GM18499 (cell line): ENCODE measurements around the gene CIDEB.
"Not testable (repeated sequence)": the region's sequence is repeated elsewhere in the genome, so short reads cannot be mapped to it uniquely, and the experiment has no call there.

Experiments
- ATAC-seq: cut with Tn5 transposase; IDR thresholded peaks from one replicate; pipeline ENCODE4 v1.9.1; 2021; ENCODE audit warnings: moderate number of reproducible peaks; ENCODE audit not compliant: insufficient read depth, unreplicated experiment

Gene CIDEB

DNA sequence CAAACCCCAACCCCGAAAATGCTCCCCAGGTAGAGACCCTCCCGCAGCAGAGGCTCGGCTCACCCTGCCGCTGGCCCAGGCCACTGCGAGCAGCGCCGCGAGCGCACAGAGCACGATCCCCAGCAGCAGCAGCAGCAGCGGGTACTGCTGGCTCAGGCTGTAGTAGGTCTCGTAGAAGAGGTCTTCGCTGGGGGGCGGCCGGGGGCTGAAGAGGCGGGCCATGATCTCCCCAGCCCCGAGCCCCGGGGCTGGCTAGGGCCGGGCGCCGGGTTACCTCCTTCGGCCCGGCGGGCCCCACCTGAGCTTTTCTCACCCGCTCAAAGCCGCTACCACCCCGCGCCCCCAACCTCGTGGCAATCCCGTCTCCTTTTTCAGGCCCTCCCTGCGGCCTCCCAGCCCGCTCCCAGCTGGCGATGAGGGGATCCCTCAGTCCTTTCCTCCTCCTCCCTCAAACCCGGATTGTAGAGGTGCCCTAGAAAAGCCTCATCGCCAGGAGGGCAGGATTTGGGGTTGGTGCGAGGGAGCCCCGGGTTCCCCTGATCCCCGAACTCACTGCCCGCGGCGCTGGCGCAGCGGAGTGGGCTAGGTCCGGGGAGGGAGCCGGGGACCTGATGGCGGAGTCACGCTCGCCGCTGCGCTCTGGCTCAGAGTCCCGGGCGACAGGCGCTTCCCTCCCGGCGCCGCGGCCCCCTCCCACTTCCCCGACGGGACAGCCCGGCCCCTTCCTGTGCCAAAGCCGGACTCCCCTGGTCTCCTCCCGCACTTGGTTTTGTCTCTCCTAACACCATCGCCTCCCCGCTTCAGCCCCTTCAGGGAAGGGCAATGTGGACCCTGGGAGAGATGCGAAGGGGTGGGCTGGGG, 26.9 kb upstream of the CIDEB start, which contains the start of gene ADCY4:
TSS of gene ADCY4 (minus strand) at position 641 of the 861 bp plus-strand sequence. CDS start at position 222, 419 bp downstream.
- ATAC-seq = no peak

DNA sequence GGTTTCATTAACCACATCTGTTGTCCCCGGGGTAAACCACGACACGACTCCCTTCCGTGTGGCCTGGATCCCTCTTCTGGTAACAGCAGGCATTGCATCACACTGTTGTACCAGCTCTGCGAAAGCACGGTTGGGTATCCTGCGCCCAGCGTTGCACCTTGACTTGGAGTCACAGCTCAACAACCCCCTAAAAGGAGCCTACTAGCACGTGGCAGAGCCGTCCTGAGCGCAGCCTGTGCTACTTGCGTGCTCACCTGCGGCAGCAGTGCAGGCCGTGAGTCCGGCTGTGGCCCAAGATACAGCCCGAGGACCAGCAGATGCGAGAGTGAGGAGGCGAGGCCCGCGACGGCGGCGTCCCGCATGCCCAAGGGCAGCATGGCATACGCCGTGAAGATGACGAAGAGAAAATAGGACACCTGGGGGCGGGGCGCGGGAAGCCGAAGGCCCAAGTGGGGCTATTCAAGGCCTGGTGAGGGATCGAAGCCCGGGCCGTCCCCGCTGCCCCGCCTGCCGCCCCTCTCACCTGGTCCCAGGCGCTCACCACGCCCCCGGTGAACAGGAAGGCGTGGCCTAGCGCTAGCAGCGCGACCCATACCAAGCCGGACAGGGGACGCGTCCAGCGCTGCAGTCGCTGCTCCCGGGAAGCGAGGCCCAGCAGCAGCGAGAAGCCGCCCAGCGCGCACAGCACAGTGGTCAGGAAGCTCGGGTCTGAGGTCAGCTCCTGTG, 24.7 kb upstream of the CIDEB start:
- peak; percentile 46 for ATAC-seq

DNA sequence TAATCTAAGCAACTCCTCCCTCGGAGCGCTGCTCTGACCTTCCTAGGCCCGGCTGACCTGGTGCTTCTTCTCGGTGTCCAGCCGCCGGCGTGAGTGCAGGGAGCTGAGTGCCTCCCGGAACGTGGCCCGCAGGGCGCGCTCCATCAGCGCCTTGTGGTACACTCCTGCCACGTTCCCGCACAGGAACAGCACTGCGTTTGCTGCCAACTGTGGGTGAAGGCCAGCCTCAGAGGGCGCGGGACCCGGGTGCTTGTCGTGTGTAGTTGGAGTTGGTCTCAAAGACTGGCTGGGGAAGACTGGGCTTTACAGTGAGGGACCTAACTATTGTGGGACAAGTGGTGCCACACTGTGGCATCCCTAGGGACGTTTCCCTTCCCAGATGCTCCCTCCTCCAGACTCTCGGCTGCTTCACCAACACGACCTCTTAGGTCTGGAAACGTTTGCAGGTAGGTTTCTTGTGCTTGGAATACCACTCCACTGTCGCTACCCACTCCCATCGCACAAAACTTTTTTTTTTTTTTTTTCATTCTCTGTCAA, 24.0 kb upstream of the CIDEB start:
- ATAC-seq = no peak

DNA sequence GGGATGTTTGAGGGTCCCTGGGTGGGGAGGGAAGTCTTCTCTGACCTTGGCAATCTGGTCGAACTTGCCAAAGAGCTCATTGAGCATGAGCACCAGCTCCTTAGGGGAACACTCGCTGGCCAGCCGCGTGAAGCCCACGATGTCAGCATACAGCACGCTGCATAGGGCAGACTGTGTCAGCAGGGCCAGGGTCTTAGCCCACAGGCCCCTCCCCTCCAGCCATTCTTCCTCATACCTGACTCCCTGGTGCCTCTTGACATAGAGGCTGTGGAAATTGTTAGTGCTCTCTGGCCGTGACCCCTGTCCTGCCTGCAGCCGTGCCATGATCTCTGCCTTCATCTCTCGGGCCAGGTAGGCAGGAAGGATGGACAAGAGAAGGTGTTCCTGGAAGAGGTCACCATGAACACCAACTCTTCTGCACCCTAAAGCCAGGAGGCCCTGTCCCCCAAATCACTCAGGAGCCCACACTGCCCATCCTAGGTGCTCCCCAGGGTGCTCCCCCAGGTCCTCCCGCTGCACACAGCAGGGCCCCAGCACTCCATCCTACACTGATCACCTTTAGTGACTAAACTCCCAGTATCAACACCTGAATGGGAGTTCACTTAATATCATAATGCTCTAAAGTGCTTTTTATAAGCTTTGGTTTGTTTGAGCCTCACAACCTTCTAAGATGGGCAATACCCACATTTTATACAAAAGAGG, 23.3 kb upstream of the CIDEB start:
- no peak for ATAC-seq

- ATAC-seq = no peak
Measured at GRCh38 chr14:24329736-24330135, 22.0 kb upstream of the CIDEB start.

- no peak for ATAC-seq
Measured at GRCh38 chr14:24329073-24329663, 21.4 kb upstream of the CIDEB start.

DNA sequence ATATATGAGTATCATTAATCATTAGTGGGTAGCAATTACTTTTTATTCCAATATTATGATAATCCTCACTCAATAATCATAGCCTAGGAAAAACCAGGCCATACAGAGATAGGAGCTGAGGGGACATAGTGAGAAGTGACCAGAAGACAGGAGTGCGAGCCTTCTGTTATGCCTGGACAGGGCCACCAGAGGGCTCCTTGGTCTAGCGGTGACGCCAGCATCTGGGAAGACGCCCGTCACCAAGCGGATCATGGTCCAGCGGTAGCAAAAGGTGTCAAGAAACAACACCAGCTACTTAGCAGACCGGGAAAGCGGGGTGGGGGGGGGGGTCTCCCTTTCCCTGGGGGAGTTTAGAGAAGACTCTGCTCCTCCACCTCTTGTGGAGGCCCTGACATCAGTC, 20.1 kb upstream of the CIDEB start:
- not testable (repeated sequence) for ATAC-seq

DNA sequence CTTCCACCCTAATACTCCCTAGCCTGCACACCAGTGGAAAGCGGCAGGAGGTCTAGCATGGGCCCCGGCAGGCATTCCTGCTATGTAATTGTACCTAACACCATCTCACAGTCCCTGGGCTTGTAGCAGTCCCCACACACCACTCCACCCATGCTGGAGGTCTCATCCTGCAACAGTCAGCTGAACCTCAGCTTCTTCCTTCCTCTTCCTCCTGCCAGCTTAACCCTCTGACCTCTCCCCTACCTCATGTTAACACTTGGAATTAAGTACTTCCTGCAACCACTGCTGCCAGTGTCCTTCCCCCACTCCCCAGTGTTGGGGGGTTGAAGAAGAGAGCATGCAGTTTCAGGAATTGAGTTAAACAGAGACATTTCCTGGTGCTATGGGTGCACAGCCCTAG, 19.5 kb upstream of the CIDEB start:
- ATAC-seq = no peak

- no peak for ATAC-seq
Measured at GRCh38 chr14:24325963-24326362, 18.2 kb upstream of the CIDEB start.

GRCh38 chr14:24325041-24325530, 17.3 kb upstream of the CIDEB start:
- no peak for ATAC-seq

- no peak for ATAC-seq
Measured at GRCh38 chr14:24324024-24324423, 16.2 kb upstream of the CIDEB start.

DNA sequence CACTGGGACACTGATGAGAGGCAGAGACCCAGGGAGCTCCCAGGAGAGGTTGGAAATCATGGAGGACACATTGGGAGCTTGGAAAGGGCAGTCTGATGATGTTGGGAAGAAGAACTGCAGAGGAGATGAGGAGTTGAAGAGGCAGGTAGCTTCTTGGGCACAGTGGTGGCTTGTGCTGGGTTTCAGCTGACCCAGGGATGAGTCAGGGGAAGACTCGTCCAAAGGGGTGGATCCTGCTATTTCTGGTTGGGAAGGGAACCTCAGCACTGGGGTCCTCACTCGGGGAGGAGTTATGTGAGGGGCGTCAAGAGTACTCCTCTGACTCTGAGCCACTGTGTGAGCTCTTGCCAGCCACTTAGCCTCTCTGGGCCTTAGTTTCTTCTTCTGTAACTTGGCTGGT, 15.6 kb upstream of the CIDEB start:
- ATAC-seq = no peak

- ATAC-seq = no peak
Measured at GRCh38 chr14:24322672-24323071, 14.9 kb upstream of the CIDEB start.

GRCh38 chr14:24321212-24321975, 13.6 kb upstream of the CIDEB start:
- ATAC-seq = no peak

- no peak for ATAC-seq
Measured at GRCh38 chr14:24317141-24317928, 9.6 kb upstream of the CIDEB start.

GRCh38 chr14:24316597-24316950, 8.8 kb upstream of the CIDEB start:
- no peak for ATAC-seq

DNA sequence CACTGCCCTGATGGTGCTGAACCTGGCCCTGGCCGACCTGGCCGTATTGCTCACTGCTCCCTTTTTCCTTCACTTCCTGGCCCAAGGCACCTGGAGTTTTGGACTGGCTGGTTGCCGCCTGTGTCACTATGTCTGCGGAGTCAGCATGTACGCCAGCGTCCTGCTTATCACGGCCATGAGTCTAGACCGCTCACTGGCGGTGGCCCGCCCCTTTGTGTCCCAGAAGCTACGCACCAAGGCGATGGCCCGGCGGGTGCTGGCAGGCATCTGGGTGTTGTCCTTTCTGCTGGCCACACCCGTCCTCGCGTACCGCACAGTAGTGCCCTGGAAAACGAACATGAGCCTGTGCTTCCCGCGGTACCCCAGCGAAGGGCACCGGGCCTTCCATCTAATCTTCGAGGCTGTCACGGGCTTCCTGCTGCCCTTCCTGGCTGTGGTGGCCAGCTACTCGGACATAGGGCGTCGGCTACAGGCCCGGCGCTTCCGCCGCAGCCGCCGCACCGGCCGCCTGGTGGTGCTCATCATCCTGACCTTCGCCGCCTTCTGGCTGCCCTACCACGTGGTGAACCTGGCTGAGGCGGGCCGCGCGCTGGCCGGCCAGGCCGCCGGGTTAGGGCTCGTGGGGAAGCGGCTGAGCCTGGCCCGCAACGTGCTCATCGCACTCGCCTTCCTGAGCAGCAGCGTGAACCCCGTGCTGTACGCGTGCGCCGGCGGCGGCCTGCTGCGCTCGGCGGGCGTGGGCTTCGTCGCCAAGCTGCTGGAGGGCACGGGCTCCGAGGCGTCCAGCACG, 8.2 kb upstream of the CIDEB start:
- no peak for ATAC-seq

GRCh38 chr14:24315243-24315806, 7.5 kb upstream of the CIDEB start:
- ATAC-seq = no peak
